HepG2 (cell line): ENCODE measurements around the gene SEC14L1. TPM values are rescaled to one million over a fixed set of nuclear protein-coding genes. Genes with fewer than 3 reads are reported as not detected.
"Not testable (repeated sequence)": the region's sequence is repeated elsewhere in the genome, so short reads cannot be mapped to it uniquely, and the experiment has no call there.

Source experiments
- BCL6 ChIP-seq: IDR thresholded peaks from 2 replicates; pipeline ENCODE4 v1.6.1; 2016; ENCODE audit warnings: missing genetic modification reagents, missing compliant biosample characterization
- CEBPG ChIP-seq: IDR thresholded peaks from 2 replicates; pipeline ENCODE4 v1.6.1; 2016
- CREB1 ChIP-seq, 2 experiments: fragments of 450-650 bp in 1 of 2; IDR thresholded peaks; 2 replicates each; pipeline ENCODE4 v1.6.1; 2016 to 2017; ENCODE audit warnings: control low read depth in 1 of 2, mild to moderate bottlenecking in 1 of 2, missing compliant biosample characterization in 1 of 2, missing genetic modification characterization in 1 of 2
- HOXA3 ChIP-seq: sonication (generic); formaldehyde crosslinking; IDR thresholded peaks from 2 replicates; pipeline ENCODE4 v1.5.0; 2020; ENCODE audit warnings: missing genetic modification reagents
- ISL2 ChIP-seq: sonication (generic); formaldehyde crosslinking; IDR thresholded peaks from 2 replicates; pipeline ENCODE4 v1.5.0; 2020; ENCODE audit warnings: missing genetic modification reagents
- SAP130 ChIP-seq: IDR thresholded peaks from 2 replicates; pipeline ENCODE4 v1.6.1; 2016; ENCODE audit warnings: low read depth
- ZNF101 ChIP-seq: sonication (generic); formaldehyde crosslinking; IDR thresholded peaks from 2 replicates; pipeline ENCODE4 v1.4.0; 2020; ENCODE audit warnings: mild to moderate bottlenecking, low read depth, missing genetic modification reagents, borderline replicate concordance
- ZNF44 ChIP-seq: sonication (generic); formaldehyde crosslinking; IDR thresholded peaks from 2 replicates; pipeline ENCODE4 v1.5.1; 2020; ENCODE audit warnings: mild to moderate bottlenecking, missing genetic modification reagents
- polyA plus RNA-seq, 8 experiments: library from polyadenylated mRNA; depleted of rRNA in 3 of 8; stranded (reverse) in 7 of 8; unstranded in 1 of 8; fragments of >200 nt; fragmentation: Illumina TruSeq in 4 of 8; extraction: Trizol in 4 of 8; gene quantifications; 2 replicates each; pipeline versions ENCODE4 v1.2.1 to v1.2.3, GENCODE V29; 2011 to 2016; ENCODE audit warnings: low read depth in 4 of 8, missing spikeins in 1 of 8, mixed read lengths in 1 of 8; ENCODE audit not compliant: insufficient read depth in 1 of 8
- total RNA-seq, 5 experiments: library from RNA; depleted of rRNA; stranded (reverse); fragments of >200 nt; fragmentation: Illumina TruSeq; extraction: Trizol; gene quantifications; 2 replicates each; pipeline ENCODE4 v1.2.3, GENCODE V29; 2016; ENCODE audit warnings: low read depth in 1 of 5
- TF ChIP-seq, protein P1 (sequence below): IDR thresholded peaks from 2 replicates; pipeline ENCODE4 v1.6.1; 2016; ENCODE audit warnings: mild to moderate bottlenecking
- TF ChIP-seq, protein P2 (sequence below): sonication (generic); formaldehyde crosslinking; IDR thresholded peaks from 2 replicates; pipeline ENCODE4 v1.4.0; 2020; ENCODE audit warnings: mild to moderate bottlenecking, missing genetic modification reagents
- TF ChIP-seq, protein P3 (sequence below): sonication (generic); formaldehyde crosslinking; IDR thresholded peaks from 2 replicates; pipeline ENCODE4 v1.4.0; 2020; ENCODE audit warnings: mild to moderate bottlenecking, missing genetic modification reagents, borderline replicate concordance
- TF ChIP-seq, protein P4 (sequence below): sonication (generic); formaldehyde crosslinking; IDR thresholded peaks from 2 replicates; pipeline ENCODE4 v1.4.0; 2020; ENCODE audit warnings: mild to moderate bottlenecking, missing genetic modification reagents

Gene SEC14L1
- total and polyA plus RNA-seq, 2 of the 13 experiments (the other 11 are each of a cell fraction or from before 2014, with no cell fraction given): 26.3 to 43.9 TPM

DNA sequence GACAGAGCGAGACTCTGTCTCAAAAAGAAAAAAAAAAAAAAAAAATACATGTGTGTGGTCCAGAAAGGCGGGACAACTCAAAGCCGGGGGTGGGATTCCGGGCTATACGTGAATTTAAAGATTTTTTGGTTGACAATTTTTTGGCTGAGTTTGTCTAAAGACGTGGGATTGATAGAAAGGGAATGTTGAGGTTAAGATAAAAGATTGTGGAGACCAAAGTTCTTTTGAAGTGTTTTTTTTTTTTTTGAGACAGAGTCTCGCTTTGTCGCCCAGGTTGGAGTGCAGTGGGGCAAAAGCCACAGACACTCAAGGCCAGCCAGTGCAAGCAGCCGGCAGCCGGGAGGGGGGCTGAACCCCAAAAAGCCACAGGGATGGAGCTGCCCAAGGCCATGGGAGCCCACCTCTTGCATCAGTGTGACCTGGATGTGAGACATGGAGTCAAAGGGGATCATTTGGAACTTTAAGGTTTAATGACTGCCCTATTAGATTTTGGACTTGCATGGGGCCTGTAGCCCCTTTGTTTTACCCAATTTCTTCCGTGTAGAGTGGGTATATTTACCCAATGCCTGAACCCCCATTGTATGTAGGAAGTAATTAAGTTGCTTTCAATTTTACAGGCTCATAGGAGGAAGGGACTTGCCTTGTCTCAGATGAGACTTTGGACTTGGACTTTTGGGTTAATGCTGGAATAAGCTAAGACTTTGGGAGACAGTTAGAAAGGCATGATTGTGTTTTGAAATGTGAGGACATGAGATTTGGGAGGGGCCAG is 29.4 kb upstream of the SEC14L1 start (continued):
- TF ChIP-seq, protein P1, sequence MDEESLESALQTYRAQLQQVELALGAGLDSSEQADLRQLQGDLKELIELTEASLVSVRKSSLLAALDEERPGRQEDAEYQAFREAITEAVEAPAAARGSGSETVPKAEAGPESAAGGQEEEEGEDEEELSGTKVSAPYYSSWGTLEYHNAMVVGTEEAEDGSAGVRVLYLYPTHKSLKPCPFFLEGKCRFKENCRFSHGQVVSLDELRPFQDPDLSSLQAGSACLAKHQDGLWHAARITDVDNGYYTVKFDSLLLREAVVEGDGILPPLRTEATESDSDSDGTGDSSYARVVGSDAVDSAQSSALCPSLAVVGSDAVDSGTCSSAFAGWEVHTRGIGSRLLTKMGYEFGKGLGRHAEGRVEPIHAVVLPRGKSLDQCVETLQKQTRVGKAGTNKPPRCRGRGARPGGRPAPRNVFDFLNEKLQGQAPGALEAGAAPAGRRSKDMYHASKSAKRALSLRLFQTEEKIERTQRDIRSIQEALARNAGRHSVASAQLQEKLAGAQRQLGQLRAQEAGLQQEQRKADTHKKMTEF (CRISPR knock-in tag): peak; percentile 43; the same call in 1 of the 2 replicates
- TF ChIP-seq ISL2 (CRISPR knock-in tag): peak; percentile 53
- TF ChIP-seq ZNF101: 0 out of 2 replicates have a peak, but pooled peaks have one; percentile 30
- TF ChIP-seq SAP130: peak; percentile 17; the same call in 1 of the 2 replicates
- TF ChIP-seq, protein P2, sequence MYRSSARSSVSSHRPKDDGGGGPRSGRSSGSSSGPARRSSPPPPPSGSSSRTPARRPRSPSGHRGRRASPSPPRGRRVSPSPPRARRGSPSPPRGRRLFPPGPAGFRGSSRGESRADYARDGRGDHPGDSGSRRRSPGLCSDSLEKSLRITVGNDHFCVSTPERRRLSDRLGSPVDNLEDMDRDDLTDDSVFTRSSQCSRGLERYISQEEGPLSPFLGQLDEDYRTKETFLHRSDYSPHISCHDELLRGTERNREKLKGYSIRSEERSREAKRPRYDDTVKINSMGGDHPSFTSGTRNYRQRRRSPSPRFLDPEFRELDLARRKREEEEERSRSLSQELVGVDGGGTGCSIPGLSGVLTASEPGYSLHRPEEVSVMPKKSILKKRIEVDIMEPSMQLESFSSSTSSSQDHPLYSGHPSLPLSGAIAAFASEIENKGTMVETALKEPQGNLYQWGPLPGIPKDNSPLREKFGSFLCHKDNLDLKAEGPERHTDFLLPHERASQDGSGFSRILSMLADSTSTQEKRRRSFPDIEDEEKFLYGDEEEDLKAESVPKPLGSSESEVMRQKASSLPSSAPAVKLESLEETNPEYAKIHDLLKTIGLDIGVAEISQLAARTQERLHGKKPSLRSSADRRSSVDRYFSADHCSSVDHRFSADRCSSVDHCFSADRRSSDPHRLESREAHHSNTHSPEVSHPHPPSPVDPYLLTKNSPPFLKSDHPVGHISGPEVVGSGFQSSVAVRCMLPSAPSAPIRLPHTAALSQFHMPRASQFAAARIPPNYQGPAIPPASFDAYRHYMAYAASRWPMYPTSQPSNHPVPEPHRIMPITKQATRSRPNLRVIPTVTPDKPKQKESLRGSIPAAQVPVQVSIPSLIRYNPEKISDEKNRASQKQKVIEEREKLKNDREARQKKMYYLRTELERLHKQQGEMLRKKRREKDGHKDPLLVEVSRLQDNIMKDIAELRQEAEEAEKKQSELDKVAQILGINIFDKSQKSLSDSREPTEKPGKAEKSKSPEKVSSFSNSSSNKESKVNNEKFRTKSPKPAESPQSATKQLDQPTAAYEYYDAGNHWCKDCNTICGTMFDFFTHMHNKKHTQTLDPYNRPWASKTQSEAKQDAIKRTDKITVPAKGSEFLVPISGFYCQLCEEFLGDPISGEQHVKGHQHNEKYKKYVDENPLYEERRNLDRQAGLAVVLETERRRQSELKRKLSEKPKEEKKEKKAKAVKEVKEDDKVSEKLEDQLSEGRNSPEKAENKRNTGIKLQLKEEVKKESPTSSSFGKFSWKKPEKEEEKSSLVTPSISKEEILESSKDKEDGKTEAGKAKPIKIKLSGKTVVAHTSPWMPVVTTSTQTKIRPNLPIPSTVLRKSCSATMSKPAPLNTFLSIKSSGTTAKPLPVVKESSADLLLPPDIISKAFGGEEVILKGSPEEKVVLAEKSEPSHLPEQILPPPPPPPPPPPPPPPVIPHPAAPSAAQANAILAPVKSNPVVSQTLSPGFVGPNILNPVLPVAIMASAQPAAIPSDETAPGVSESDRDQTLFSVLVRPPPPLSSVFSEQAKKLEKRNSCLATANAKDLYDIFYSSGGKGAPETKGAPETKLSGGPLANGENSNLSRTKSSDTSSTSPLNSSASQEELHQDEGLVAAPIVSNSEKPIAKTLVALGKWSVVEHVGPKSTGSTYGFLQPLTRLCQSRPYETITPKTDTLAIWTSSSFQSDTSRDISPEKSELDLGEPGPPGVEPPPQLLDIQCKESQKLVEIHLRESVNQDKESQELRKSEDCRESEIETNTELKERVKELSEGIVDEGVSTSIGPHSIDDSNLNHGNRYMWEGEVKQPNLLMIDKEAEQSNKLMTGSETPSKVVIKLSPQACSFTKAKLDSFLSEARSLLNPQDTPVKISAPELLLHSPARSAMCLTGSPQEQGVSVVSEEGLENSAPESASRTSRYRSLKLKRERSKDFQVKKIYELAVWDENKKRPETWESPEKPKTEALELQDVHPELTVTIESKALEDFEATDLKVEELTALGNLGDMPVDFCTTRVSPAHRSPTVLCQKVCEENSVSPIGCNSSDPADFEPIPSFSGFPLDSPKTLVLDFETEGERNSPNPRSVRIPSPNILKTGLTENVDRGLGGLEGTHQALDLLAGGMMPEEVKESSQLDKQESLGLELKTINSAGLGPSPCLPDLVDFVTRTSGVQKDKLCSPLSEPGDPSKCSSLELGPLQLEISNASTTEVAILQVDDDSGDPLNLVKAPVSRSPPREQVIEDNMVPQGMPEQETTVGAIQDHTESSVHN (CRISPR knock-in tag): 0 out of 2 replicates have a peak, but pooled peaks have one; percentile 38
- TF ChIP-seq, protein P3, sequence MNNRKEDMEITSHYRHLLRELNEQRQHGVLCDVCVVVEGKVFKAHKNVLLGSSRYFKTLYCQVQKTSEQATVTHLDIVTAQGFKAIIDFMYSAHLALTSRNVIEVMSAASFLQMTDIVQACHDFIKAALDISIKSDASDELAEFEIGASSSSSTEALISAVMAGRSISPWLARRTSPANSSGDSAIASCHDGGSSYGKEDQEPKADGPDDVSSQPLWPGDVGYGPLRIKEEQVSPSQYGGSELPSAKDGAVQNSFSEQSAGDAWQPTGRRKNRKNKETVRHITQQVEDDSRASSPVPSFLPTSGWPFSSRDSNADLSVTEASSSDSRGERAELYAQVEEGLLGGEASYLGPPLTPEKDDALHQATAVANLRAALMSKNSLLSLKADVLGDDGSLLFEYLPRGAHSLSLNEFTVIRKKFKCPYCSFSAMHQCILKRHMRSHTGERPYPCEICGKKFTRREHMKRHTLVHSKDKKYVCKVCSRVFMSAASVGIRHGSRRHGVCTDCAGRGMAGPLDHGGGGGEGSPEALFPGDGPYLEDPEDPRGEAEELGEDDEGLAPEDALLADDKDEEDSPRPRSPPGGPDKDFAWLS (CRISPR knock-in tag): peak; percentile 100
- not testable (repeated sequence) for TF ChIP-seq CREB1 (IDR thresholded peaks at IDR 0.05)
- TF ChIP-seq CREB1 (CRISPR knock-in tag; IDR thresholded peaks at IDR 0.05): 0 out of 2 replicates have a peak, but pooled peaks have one; percentile 42
- TF ChIP-seq, protein P4, sequence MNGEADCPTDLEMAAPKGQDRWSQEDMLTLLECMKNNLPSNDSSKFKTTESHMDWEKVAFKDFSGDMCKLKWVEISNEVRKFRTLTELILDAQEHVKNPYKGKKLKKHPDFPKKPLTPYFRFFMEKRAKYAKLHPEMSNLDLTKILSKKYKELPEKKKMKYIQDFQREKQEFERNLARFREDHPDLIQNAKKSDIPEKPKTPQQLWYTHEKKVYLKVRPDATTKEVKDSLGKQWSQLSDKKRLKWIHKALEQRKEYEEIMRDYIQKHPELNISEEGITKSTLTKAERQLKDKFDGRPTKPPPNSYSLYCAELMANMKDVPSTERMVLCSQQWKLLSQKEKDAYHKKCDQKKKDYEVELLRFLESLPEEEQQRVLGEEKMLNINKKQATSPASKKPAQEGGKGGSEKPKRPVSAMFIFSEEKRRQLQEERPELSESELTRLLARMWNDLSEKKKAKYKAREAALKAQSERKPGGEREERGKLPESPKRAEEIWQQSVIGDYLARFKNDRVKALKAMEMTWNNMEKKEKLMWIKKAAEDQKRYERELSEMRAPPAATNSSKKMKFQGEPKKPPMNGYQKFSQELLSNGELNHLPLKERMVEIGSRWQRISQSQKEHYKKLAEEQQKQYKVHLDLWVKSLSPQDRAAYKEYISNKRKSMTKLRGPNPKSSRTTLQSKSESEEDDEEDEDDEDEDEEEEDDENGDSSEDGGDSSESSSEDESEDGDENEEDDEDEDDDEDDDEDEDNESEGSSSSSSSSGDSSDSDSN (CRISPR knock-in tag): 0 out of 2 replicates have a peak, but pooled peaks have one; percentile 18
- TF ChIP-seq ZNF44 (CRISPR knock-in tag): 0 out of 2 replicates have a peak, but pooled peaks have one; percentile 52
- peak; percentile 58; the same call in 1 of the 2 replicates for TF ChIP-seq CEBPG (CRISPR knock-in tag)
- TF ChIP-seq HOXA3 (CRISPR knock-in tag): peak; percentile 53; the same call in 1 of the 2 replicates
- TF ChIP-seq BCL6 (CRISPR knock-in tag): peak; percentile 79; the same call in 1 of the 2 replicates
